ENCODE results near the gene TAF3.

DNA sequence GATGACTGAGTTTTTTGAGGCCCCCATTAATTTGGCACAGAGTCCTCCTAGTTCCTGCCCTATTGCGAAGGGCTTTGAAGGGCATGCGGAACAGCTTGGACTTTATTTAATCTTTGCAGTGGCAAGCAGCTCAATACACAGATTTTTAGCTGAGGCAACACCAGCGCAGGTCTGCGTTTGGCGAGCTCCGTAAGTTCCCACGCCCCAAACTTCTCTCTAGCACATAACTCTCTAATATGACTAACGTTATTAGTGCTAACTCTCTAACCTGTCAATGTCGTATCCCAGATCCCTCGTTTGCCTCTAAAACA is 366 bp upstream of the TAF3 start:
- TF ChIP-seq ZBTB20 (tag by site-specific recombination; IDR thresholded peaks at IDR 0.05) (no peak), ZNF311 (tag by site-specific recombination; IDR thresholded peaks at IDR 0.05; ENCODE audit: borderline replicate concordance) (no peak)

Data from HEK293 (cell line).